Keratinocyte (primary cell): ENCODE measurements around the gene PTPN14. TPM values are rescaled to one million over a fixed set of nuclear protein-coding genes. Genes with fewer than 3 reads are reported as not detected.

ENCODE experiments used
- DNase-seq: peaks from one replicate; pipeline ENCODE4 v3.0.0-alpha.2; 2011; ENCODE audit warnings: low read depth, missing footprints, low spot score
- FAIRE-seq: peaks from 2 replicates; lab custom pipeline; 2011; peaks lifted over from hg19 to GRCh38; lab: Jason Lieb, UNC
- H2AFZ ChIP-seq: 2 replicates; pipeline ENCODE4 v1.6.0; 2012; ENCODE audit warnings: low read length, control low read depth, inconsistent platforms; ENCODE audit not compliant: control insufficient read depth
- H3K27ac ChIP-seq: 2 replicates; pipeline ENCODE4 v1.5.1; 2011; ENCODE audit warnings: low read length; ENCODE audit not compliant: control insufficient read depth, insufficient read depth
- H3K27me3 ChIP-seq: 3 replicates; pipeline ENCODE4 v1.6.0; 2011; ENCODE audit warnings: low read length; ENCODE audit not compliant: control insufficient read depth, insufficient read depth; ENCODE audit errors: extremely low read depth
- H3K36me3 ChIP-seq, 2 experiments: 2 replicates in 1 of 2; 3 replicates in 1 of 2; pipeline ENCODE4 v1.5.1; 2011; ENCODE audit warnings: low read length in 2 of 2, mild to moderate bottlenecking in 1 of 2; ENCODE audit not compliant: control insufficient read depth in 2 of 2, insufficient read depth in 2 of 2; ENCODE audit errors: extremely low read depth in 1 of 2
- H3K4me1 ChIP-seq: 3 replicates; pipeline ENCODE4 v1.5.1; 2011; ENCODE audit warnings: low read length; ENCODE audit not compliant: control insufficient read depth, insufficient read depth; ENCODE audit errors: extremely low read depth
- H3K4me2 ChIP-seq: 3 replicates; pipeline ENCODE4 v1.6.0; 2011; ENCODE audit warnings: low read depth, low read length; ENCODE audit not compliant: control insufficient read depth, insufficient read depth; ENCODE audit errors: extremely low read depth
- H3K4me3 ChIP-seq, 3 experiments: fragments of 200-600 bp in 1 of 3; sonication (generic) in 1 of 3; 2 replicates in 2 of 3; 3 replicates in 1 of 3; pipeline ENCODE4 v1.5.1; 2011 to 2016; ENCODE audit warnings: low read length in 3 of 3, mild to moderate bottlenecking in 3 of 3, control low read depth in 2 of 3, inconsistent platforms in 1 of 3, low read depth in 1 of 3, mixed read lengths in 1 of 3, mixed run types in 1 of 3, moderate library complexity in 1 of 3; ENCODE audit not compliant: control insufficient read depth in 2 of 3, insufficient read depth in 2 of 3; ENCODE audit errors: extremely low read depth in 1 of 3
- H3K79me2 ChIP-seq: 2 replicates; pipeline ENCODE4 v1.6.0; 2012; ENCODE audit warnings: low read length; ENCODE audit not compliant: control insufficient read depth, insufficient read depth
- H3K9ac ChIP-seq: 3 replicates; pipeline ENCODE4 v1.6.0; 2011; ENCODE audit warnings: low read length; ENCODE audit not compliant: control insufficient read depth, insufficient read depth; ENCODE audit errors: extremely low read depth
- H3K9me1 ChIP-seq: 3 replicates; pipeline ENCODE4 v1.6.0; 2011; ENCODE audit warnings: low read length; ENCODE audit not compliant: control insufficient read depth, insufficient read depth; ENCODE audit errors: extremely low read depth
- H3K9me3 ChIP-seq: 2 replicates; pipeline ENCODE4 v1.5.1; 2012; ENCODE audit warnings: low read depth, low read length; ENCODE audit not compliant: control insufficient read depth
- H4K20me1 ChIP-seq: 3 replicates; pipeline ENCODE4 v1.6.0; 2011; ENCODE audit warnings: low read length; ENCODE audit not compliant: control insufficient read depth, insufficient read depth; ENCODE audit errors: extremely low read depth
- EZH2 ChIP-seq: IDR thresholded peaks from one replicate; pipeline ENCODE4 v1.6.1; 2012; ENCODE audit warnings: inconsistent platforms, mild to moderate bottlenecking, low read length, moderate library complexity
- dilution Hi-C: fragments of 300-500 bp; cut with MboI; formaldehyde crosslinking; loops from one replicate; pipeline ENCODE4 v1.7.0; 2020; ENCODE audit warnings: low sequenced_read_pairs; ENCODE audit not compliant: extremely low pct_ligation_motif_present
- polyA plus RNA-seq, 5 experiments: library from polyadenylated mRNA; depleted of rRNA in 3 of 5; stranded (reverse) in 3 of 5; stranded (forward) in 1 of 5; unstranded in 1 of 5; fragments of >200 nt; gene quantifications; 1 replicate in 1 of 5; 2 replicates in 3 of 5; 3 replicates in 1 of 5; pipeline versions ENCODE4 v1.2.1 to v1.2.3, GENCODE V29; 2011 to 2012; ENCODE audit warnings: missing spikeins in 2 of 5, low read depth in 1 of 5, low replicate concordance in 1 of 5
- TF ChIP-seq, protein P1 (sequence below), 3 experiments: IDR thresholded peaks in 1 of 3; conservative IDR thresholded peaks in 1 of 3; optimal IDR thresholded peaks in 1 of 3; 2 replicates in 2 of 3; 3 replicates in 1 of 3; pipeline versions ENCODE3 to v1.5.1; 2011; ENCODE audit warnings: low read length in 3 of 3, mild to moderate bottlenecking in 3 of 3, moderate library complexity in 2 of 3, control low read depth in 1 of 3, inconsistent platforms in 1 of 3; ENCODE audit not compliant: insufficient read depth in 2 of 3; ENCODE audit errors: extremely low read depth in 1 of 3

PTPN14 gene
- polyA plus RNA-seq, 1 donor (not counting 4 experiments of a cell fraction or from before 2014, with no cell fraction given), result 29.9 TPM

DNA sequence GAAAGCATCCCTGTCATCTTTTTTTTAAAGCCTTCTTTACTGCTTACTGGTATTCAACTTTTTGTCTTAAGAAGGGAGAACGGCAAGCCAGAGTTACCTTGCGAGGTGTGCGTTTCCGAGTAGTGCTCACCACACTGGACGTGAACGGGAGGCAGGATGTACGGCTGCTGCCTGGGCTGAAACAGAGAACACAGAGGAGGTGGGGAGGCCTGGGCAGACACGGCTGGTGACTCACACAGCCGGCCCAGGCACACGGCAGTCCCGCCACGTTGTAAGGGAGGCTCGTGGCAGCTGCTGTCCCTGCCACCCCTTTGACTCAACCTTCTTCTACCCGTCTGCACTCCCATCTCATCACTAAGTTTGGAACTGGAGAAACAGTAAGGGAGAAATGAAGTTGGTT is 164.7 kb downstream of the PTPN14 start:
- H3K4me2 ChIP-seq, result peak overlapping the region; percentile 25
- DNase-seq (no peak), FAIRE-seq (no peak)
- no peaks in the 10 kb centered on the region for H3K9me1 ChIP-seq
- peak overlapping the region; percentile 45 for H3K27ac ChIP-seq
- peaks cover 19% of the 10 kb centered on the region for H3K79me2 ChIP-seq
- no peak overlapping the region for H2AFZ ChIP-seq
- no peak for TF ChIP-seq EZH2
- TF ChIP-seq, protein P1, sequence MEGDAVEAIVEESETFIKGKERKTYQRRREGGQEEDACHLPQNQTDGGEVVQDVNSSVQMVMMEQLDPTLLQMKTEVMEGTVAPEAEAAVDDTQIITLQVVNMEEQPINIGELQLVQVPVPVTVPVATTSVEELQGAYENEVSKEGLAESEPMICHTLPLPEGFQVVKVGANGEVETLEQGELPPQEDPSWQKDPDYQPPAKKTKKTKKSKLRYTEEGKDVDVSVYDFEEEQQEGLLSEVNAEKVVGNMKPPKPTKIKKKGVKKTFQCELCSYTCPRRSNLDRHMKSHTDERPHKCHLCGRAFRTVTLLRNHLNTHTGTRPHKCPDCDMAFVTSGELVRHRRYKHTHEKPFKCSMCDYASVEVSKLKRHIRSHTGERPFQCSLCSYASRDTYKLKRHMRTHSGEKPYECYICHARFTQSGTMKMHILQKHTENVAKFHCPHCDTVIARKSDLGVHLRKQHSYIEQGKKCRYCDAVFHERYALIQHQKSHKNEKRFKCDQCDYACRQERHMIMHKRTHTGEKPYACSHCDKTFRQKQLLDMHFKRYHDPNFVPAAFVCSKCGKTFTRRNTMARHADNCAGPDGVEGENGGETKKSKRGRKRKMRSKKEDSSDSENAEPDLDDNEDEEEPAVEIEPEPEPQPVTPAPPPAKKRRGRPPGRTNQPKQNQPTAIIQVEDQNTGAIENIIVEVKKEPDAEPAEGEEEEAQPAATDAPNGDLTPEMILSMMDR (optimal IDR thresholded peaks at IDR 0.05 in 1 of 3, IDR thresholded peaks at IDR 0.05 in 1 of 3, conservative IDR thresholded peaks at IDR 0.05 in 1 of 3; ENCODE audit: extremely low read depth in 1 of 3, insufficient read depth in 2 of 3, low read length in 3 of 3), result no peak
- no peaks in the 10 kb centered on the region for H3K9me3 ChIP-seq
- peaks cover 11% of the 10 kb centered on the region for H3K4me1 ChIP-seq
- no peaks in the 10 kb centered on the region for H3K27me3 ChIP-seq
- H4K20me1 ChIP-seq, result no peaks in the 10 kb centered on the region
- peaks cover 34 to 53% of the 10 kb centered on the region in 2 experiments for H3K36me3 ChIP-seq
- H3K9ac ChIP-seq, result peak overlapping the region; percentile 28
- dilution Hi-C loops, result no loop called here
- H3K4me3 ChIP-seq, result no peak overlapping the region

DNA sequence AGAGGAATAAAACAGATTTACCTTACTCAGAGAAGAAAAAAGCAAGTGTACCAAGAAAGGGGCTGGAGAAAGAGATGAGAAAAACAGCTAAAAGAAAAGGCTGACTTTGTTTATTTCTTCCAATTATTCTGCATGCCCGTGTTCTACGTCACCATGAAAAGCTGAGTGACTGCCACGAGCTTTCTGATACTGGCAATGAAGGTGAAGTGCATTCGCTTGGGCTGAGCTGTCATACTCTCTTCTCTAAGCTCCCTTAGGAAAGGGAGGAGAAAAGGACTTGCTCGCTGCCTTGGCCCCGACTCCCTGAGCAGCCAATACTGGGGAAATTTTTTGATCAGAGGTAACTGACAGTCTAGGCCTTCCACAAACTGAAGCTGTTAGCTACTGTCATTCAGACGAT is 165.1 kb downstream of the PTPN14 start:
- Histone ChIP-seq H3K27ac (peak overlapping the region; percentile 45), H3K4me1 (peaks cover 15% of the 10 kb centered on the region), H3K4me3 (no peak overlapping the region), H3K36me3 (peaks cover 34 to 53% of the 10 kb centered on the region in 2 experiments), H4K20me1 (no peaks in the 10 kb centered on the region), H2AFZ (no peak overlapping the region), H3K9ac (peak overlapping the region; percentile 28), H3K4me2 (peak overlapping the region; percentile 25), H3K9me1 (no peaks in the 10 kb centered on the region), H3K9me3 (no peaks in the 10 kb centered on the region), H3K79me2 (peaks cover 21% of the 10 kb centered on the region), H3K27me3 (no peaks in the 10 kb centered on the region)
- FAIRE-seq (no peak), DNase-seq (no peak)
- dilution Hi-C loops, result no loop called here
- TF ChIP-seq, protein P1 (optimal IDR thresholded peaks at IDR 0.05 in 1 of 3, IDR thresholded peaks at IDR 0.05 in 1 of 3, conservative IDR thresholded peaks at IDR 0.05 in 1 of 3; ENCODE audit: extremely low read depth in 1 of 3, insufficient read depth in 2 of 3, low read length in 3 of 3), result no peak
- no peak for TF ChIP-seq EZH2
